Colonic mucosa (tissue), 4 donors: Measurements from ENCODE around the gene RPL7A. TPM values are rescaled to one million over a fixed set of nuclear protein-coding genes. Genes with fewer than 3 reads are reported as not detected.

Experiments
- DNase-seq: peaks from one replicate; pipeline ENCODE4 v3.0.0-alpha.2; 2020
- H3K27ac ChIP-seq: fragments of 200-600 bp; one replicate; pipeline ENCODE4 v1.8.0; 2021
- H3K27me3 ChIP-seq: fragments of 200-600 bp; one replicate; pipeline ENCODE4 v1.8.0; 2021
- H3K36me3 ChIP-seq: fragments of 200-600 bp; one replicate; pipeline ENCODE4 v1.8.0; 2021
- H3K4me1 ChIP-seq: fragments of 200-600 bp; one replicate; pipeline ENCODE4 v1.8.0; 2021; ENCODE audit warnings: mild to moderate bottlenecking
- H3K4me3 ChIP-seq: fragments of 200-600 bp; one replicate; pipeline ENCODE4 v1.8.0; 2021
- H3K9ac ChIP-seq, 2 donors: one replicate each; pipeline ENCODE4 v1.7.0; 2013; ENCODE audit warnings: control low read depth in 2 of 2, low read depth in 2 of 2, low read length in 2 of 2
- H3K9me3 ChIP-seq: fragments of 200-600 bp; one replicate; pipeline ENCODE4 v1.8.0; 2021
- CTCF ChIP-seq: fragments of 200-600 bp; IDR thresholded peaks from one replicate; pipeline ENCODE4 v1.8.0; 2022; ENCODE audit warnings: antibody characterized with exemption, mild to moderate bottlenecking
- intact Hi-C: fragments of 100-400 bp; cut with DNase I; formaldehyde crosslinking; loops from one replicate; pipeline ENCODE4 v1.14.1; 2022
- total RNA-seq, 2 donors: library from RNA; stranded (reverse); fragmentation: NEBNext Ultra II Directional in 1 of 2; extraction: Animal tissue kit (Norgen Biotek cat#: 25700) in 1 of 2; gene quantifications; one replicate each; pipeline ENCODE4 v1.2.1, GENCODE V29; 2021
- donor health status: healthy.
- donor health status: DM: no; HTN: no; CAD: no.
- donor health status: DM: no; HTN: no; CAD: no.

The RPL7A gene
- total RNA-seq, 2 donors from 2014 or later: 1,628 to 2,136 TPM

DNA sequence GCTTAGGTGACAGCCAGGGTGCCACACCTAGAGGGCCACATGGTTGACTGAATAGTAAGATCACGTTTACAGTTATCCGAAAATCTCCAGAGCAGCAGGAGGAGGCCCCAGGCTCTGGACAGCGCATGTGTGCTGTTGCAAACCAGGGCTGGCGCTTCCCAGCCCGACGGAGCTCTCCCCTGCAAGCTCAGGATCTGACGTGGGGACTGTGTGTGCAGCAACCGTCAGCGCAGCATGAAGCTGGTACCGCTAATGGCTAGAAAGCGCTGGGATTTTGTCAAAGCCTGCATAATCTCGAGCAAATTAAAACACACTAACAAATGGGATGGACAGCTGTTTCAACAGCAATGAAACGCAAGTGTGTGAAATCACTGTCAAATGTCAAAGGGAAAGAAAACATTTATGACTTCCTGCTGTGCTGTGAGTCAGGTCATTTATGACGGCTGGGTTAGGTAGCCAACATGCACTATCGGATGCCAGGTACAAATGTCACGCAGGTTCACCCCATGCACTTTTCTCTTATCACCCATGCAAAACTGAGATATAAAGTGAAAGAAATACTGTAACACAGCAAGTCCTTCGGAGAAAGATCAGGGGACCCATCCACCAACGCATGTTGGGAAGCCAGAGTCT is 20.3 kb downstream of the RPL7A start:
- Histone ChIP-seq H3K4me1 (peaks cover 37% of the 10 kb centered on the region), H3K27ac (peak overlapping the region; percentile 54), H3K36me3 (peaks cover 8% of the 10 kb centered on the region), H3K9ac (peak overlapping the region in 1 of 2 donors; percentile 41), H3K27me3 (no peaks in the 10 kb centered on the region), H3K9me3 (no peaks in the 10 kb centered on the region), H3K4me3 (no peak overlapping the region)
- TF ChIP-seq CTCF: no peak
- intact Hi-C loops: no loop called here
- DNase-seq: peak; percentile 60

DNA sequence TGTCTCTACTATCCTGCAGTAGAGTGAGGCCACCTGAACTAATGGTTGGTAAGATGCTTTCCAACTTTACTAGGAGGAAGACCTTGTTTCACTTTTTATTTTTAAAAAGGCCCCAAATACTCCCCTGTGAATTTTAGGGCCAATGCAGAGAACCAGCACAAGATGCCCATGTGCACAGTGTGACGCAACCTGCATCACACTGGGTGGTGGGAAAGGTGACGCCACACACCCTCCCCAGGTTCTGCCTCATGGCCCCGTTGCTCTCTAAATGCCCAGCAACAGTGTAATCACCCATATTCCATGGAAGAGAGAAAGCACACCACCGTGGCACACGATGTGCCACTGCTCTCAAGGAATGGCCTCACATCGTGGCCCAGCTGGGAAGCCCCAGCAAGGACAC is 21.4 kb downstream of the RPL7A start:
- peaks cover 39% of the 10 kb centered on the region for H3K4me1 ChIP-seq
- DNase-seq: no peak
- H3K27me3 ChIP-seq: no peaks in the 10 kb centered on the region
- no peaks in the 10 kb centered on the region for H3K9me3 ChIP-seq
- intact Hi-C loops: no loop called here
- H3K36me3 ChIP-seq: peaks cover 8% of the 10 kb centered on the region
- H3K9ac ChIP-seq: peak overlapping the region in 1 of 2 donors; percentile 0
- H3K4me3 ChIP-seq: no peak overlapping the region
- no peak overlapping the region for H3K27ac ChIP-seq
- no peak for TF ChIP-seq CTCF

DNA sequence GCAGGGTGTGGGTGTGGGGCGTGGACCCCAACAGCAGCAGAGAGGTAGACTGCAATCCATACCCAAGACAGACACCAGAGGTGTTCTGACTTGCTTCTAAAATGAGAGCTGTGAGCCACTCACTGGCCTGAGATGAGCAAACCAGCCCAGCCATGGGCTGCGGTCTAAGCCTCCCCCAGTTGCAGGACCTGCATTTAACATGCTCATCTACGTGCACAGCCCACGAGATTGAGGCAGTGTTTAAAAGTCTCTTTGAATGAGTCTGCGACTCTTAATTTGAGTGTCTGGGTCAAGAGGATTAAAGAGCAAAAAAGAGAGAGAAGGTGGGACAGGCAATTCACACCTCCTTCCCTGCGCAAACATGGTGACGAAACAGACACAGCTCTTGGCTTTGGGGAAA is 21.9 kb downstream of the RPL7A start:
- no peak overlapping the region for H3K4me3 ChIP-seq
- H3K4me1 ChIP-seq: peaks cover 41% of the 10 kb centered on the region
- no peaks in the 10 kb centered on the region for H3K27me3 ChIP-seq
- no peak overlapping the region for H3K9ac ChIP-seq
- TF ChIP-seq CTCF: no peak
- H3K36me3 ChIP-seq: peaks cover 8% of the 10 kb centered on the region
- intact Hi-C loops: no loop called here
- H3K9me3 ChIP-seq: no peaks in the 10 kb centered on the region
- no peak overlapping the region for H3K27ac ChIP-seq
- DNase-seq: no peak

- no peak overlapping the region for H3K9ac ChIP-seq
- H3K9me3 ChIP-seq: no peaks in the 10 kb centered on the region
- no peak for TF ChIP-seq CTCF
- no peak overlapping the region for H3K27ac ChIP-seq
- no peak overlapping the region for H3K4me3 ChIP-seq
- H3K36me3 ChIP-seq: peaks cover under 1% of the 10 kb centered on the region
- intact Hi-C loops: no loop called here
- no peaks in the 10 kb centered on the region for H3K27me3 ChIP-seq
- peaks cover 41% of the 10 kb centered on the region for H3K4me1 ChIP-seq
- DNase-seq: no peak
Observed at GRCh38 chr9:133370685-133371084, 22.7 kb downstream of the RPL7A start.

- no peak for DNase-seq
- Histone ChIP-seq H3K4me3 (no peak overlapping the region), H3K27ac (peak overlapping the region; percentile 9), H3K9me3 (no peaks in the 10 kb centered on the region), H3K27me3 (no peaks in the 10 kb centered on the region), H3K9ac (peak overlapping the region; percentile 6 to 32), H3K4me1 (peaks cover 41% of the 10 kb centered on the region), H3K36me3 (no peaks in the 10 kb centered on the region)
- intact Hi-C loops: no loop called here
- TF ChIP-seq CTCF: no peak
Observed at GRCh38 chr9:133371261-133371711, 23.3 kb downstream of the RPL7A start.
